K562 (cell line): ENCODE measurements around the gene EGR4. TPM values are rescaled to one million over a fixed set of nuclear protein-coding genes. Genes with fewer than 3 reads are reported as not detected.

Experiments
- AFF1 ChIP-seq, 2 experiments: fragments of 450-650 bp; IDR thresholded peaks; 2 replicates each; pipeline ENCODE4 v1.6.1; 2018; ENCODE audit warnings: mild to moderate bottlenecking in 2 of 2, low read depth in 1 of 2; ENCODE audit not compliant: partially characterized antibody in 2 of 2
- CXXC5 ChIP-seq: fragments of 250-450 bp; sonication (Bioruptor Pico); IDR thresholded peaks from 2 replicates; pipeline ENCODE4 v1.8.0; 2022; ENCODE audit warnings: inconsistent platforms, mild to moderate bottlenecking, moderate library complexity
- E2F3 ChIP-seq: fragments of 250-450 bp; sonication (Bioruptor Pico); IDR thresholded peaks from 2 replicates; pipeline ENCODE4 v1.4.0; 2020; ENCODE audit warnings: mild to moderate bottlenecking
- HSF4 ChIP-seq: fragments of 250-450 bp; sonication (Bioruptor Pico); IDR thresholded peaks from 2 replicates; pipeline ENCODE4 v2.1.2; 2022; ENCODE audit warnings: mild to moderate bottlenecking, moderate library complexity, borderline replicate concordance
- MXD1 ChIP-seq: fragments of 250-450 bp; sonication (Bioruptor Pico); IDR thresholded peaks from 2 replicates; pipeline ENCODE4 v1.8.0; 2021; ENCODE audit warnings: borderline replicate concordance, mild to moderate bottlenecking, moderate library complexity; ENCODE audit not compliant: poor library complexity, severe bottlenecking
- PCBP2 ChIP-seq: fragments of 200-400 bp; formaldehyde crosslinking; IDR thresholded peaks from 2 replicates; pipeline ENCODE4 v1.6.1; 2018; ENCODE audit warnings: low read length, low read depth, mild to moderate bottlenecking, moderate library complexity; ENCODE audit not compliant: poor library complexity, severe bottlenecking
- REST ChIP-seq, 2 experiments: fragments of 450-650 bp; formaldehyde crosslinking in 1 of 2; IDR thresholded peaks; 2 replicates each; pipeline versions ENCODE4 v1.4.0 to v1.6.1; 2014 to 2020; ENCODE audit warnings: mild to moderate bottlenecking in 2 of 2, borderline replicate concordance in 1 of 2, low read depth in 1 of 2
- SOX6 ChIP-seq: fragments of 450-650 bp; IDR thresholded peaks from 2 replicates; pipeline ENCODE4 v1.6.1; 2014; ENCODE audit warnings: mild to moderate bottlenecking
- SRSF7 ChIP-seq: fragments of 200-400 bp; formaldehyde crosslinking; optimal IDR thresholded peaks from 2 replicates; pipeline ENCODE3; 2017; ENCODE audit warnings: mild to moderate bottlenecking, low read depth, low read length
- ZNF263 ChIP-seq: sonication (generic); formaldehyde crosslinking; IDR thresholded peaks from 2 replicates; pipeline ENCODE4 v1.8.0; 2022; ENCODE audit warnings: mild to moderate bottlenecking, missing genetic modification reagents, borderline replicate concordance
- ZNF384 ChIP-seq: IDR thresholded peaks from 2 replicates; pipeline ENCODE4 v1.6.1; 2012; ENCODE audit warnings: low read depth, low read length, improper control_type of control experiment
- ZNF551 ChIP-seq: fragments of 250-450 bp; sonication (Bioruptor Pico); IDR thresholded peaks from 2 replicates; pipeline ENCODE4 v1.5.0; 2021; ENCODE audit warnings: mild to moderate bottlenecking, moderate library complexity
- polyA plus RNA-seq, 8 experiments: library from polyadenylated mRNA; depleted of rRNA in 4 of 8; stranded (reverse) in 5 of 8; unstranded in 3 of 8; fragments of >200 nt; fragmentation: Nextera tagmentation in 2 of 8; fragmentation: Illumina TruSeq in 1 of 8; extraction: Ambion mirVana in 2 of 8; extraction: Trizol in 1 of 8; gene quantifications; 2 replicates each; pipeline versions ENCODE4 v1.2.1 to v1.2.3, GENCODE V29; 2011 to 2014; ENCODE audit warnings: inconsistent platforms in 1 of 8, missing spikeins in 1 of 8
- total RNA-seq, 7 experiments: library from RNA; depleted of rRNA in 6 of 7; stranded (reverse); fragments of >200 nt in 6 of 7; fragmentation: Illumina TruSeq in 2 of 7; extraction: Trizol in 2 of 7; gene quantifications; 2 replicates each; pipeline versions ENCODE4 v1.2.1 to v1.2.3, GENCODE V29; 2011 to 2021; ENCODE audit warnings: low replicate concordance in 1 of 7
- TF ChIP-seq, protein P1 (sequence below): sonication (generic); formaldehyde crosslinking; IDR thresholded peaks from 2 replicates; pipeline ENCODE4 v1.8.1; 2023; ENCODE audit warnings: mild to moderate bottlenecking, missing genetic modification reagents, moderate library complexity

Gene EGR4
- total and polyA plus RNA-seq, 9 of the 15 experiments (the other 6 are each of a cell fraction or from before 2014, with no cell fraction given), result not detected

DNA sequence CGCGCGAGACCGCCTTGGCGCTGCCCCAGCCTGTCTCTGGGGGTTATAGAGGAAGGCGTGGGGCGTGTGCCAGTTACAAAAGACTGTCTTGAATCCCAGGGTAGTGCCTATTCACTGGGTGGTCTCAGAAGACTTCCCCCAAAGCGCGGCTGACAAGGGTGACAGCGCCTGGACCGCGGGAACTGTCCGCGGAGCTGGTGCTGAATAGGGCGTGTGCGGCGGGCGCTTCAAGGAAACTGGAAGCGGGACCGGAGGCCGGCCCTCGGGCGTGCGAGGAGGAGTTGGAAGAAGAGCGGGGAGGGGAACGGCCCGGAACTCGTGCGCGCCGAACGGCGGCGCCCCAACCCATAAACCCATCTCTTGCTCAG, 2.3 kb downstream of the EGR4 start (continued):
- TF ChIP-seq REST (IDR thresholded peaks at IDR 0.05; ENCODE audit: borderline replicate concordance), result peak; percentile 99
- TF ChIP-seq REST (CRISPR knock-in tag; IDR thresholded peaks at IDR 0.05; ENCODE audit: low read depth), result peak; percentile 97
- no peak for TF ChIP-seq SOX6
- TF ChIP-seq CXXC5 (CRISPR knock-in tag), result peak; percentile 35; the same call in 1 of the 2 replicates
- TF ChIP-seq, protein P1, sequence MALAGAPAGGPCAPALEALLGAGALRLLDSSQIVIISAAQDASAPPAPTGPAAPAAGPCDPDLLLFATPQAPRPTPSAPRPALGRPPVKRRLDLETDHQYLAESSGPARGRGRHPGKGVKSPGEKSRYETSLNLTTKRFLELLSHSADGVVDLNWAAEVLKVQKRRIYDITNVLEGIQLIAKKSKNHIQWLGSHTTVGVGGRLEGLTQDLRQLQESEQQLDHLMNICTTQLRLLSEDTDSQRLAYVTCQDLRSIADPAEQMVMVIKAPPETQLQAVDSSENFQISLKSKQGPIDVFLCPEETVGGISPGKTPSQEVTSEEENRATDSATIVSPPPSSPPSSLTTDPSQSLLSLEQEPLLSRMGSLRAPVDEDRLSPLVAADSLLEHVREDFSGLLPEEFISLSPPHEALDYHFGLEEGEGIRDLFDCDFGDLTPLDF, result no peak
- no peak for TF ChIP-seq HSF4 (CRISPR knock-in tag)
- peak in 1 of 2 experiments; percentile 75 for TF ChIP-seq AFF1 (IDR thresholded peaks at IDR 0.05; ENCODE audit: low read depth in 1 of 2, partially characterized antibody in 2 of 2)
- TF ChIP-seq ZNF384, result no peak
- no peak for TF ChIP-seq E2F3 (CRISPR knock-in tag)
- no peak for TF ChIP-seq MXD1 (CRISPR knock-in tag)
- TF ChIP-seq SRSF7, result no peak
- no peak for TF ChIP-seq PCBP2
- TF ChIP-seq ZNF551, result no peak
- no peak for TF ChIP-seq ZNF263 (CRISPR knock-in tag)
